NCI-H526 treated with DMSO at 0.1 percent for 48 hours (cell line): Measurements from ENCODE around the gene PRR7.

Experiments
- DNase-seq: peaks from one replicate; lab custom pipeline; 2025; lab: John Stamatoyannopoulos, UW

PRR7 gene

GRCh38 chr5:177452688-177453638 is 6.3 kb downstream of the PRR7 start:
- no peak for DNase-seq

GRCh38 chr5:177453852-177454396 is 7.3 kb downstream of the PRR7 start:
- DNase-seq, result peak; percentile 54

- DNase-seq, result peak; percentile 74
These were observed 7.9 kb downstream of the PRR7 start for GRCh38 chr5:177454397-177455035.

GRCh38 chr5:177455036-177455660 is 8.5 kb downstream of the PRR7 start:
- DNase-seq, result peak; percentile 57

GRCh38 chr5:177455661-177456590 is 9.3 kb downstream of the PRR7 start:
- peak; percentile 43 for DNase-seq

GRCh38 chr5:177456591-177456964 is 10.0 kb downstream of the PRR7 start:
- no peak for DNase-seq

- peak; percentile 77 for DNase-seq
These were observed 10.6 kb downstream of the PRR7 start for GRCh38 chr5:177456976-177457851.

GRCh38 chr5:177457852-177458681 is 11.5 kb downstream of the PRR7 start:
- DNase-seq, result no peak

- DNase-seq, result no peak
These were observed 12.3 kb downstream of the PRR7 start for GRCh38 chr5:177458912-177459350.

GRCh38 chr5:177459357-177459756 is 12.7 kb downstream of the PRR7 start:
- DNase-seq, result no peak

- DNase-seq, result no peak
These were observed 13.4 kb downstream of the PRR7 start for GRCh38 chr5:177459819-177460628.

GRCh38 chr5:177462021-177462670 is 15.5 kb downstream of the PRR7 start:
- no peak for DNase-seq

- DNase-seq, result no peak
These were observed 18.4 kb downstream of the PRR7 start for GRCh38 chr5:177465044-177465443.

GRCh38 chr5:177466861-177467260 is 20.2 kb downstream of the PRR7 start:
- no peak for DNase-seq

GRCh38 chr5:177467436-177467835 is 20.8 kb downstream of the PRR7 start:
- DNase-seq, result no peak

- DNase-seq, result no peak
These were observed 21.7 kb downstream of the PRR7 start for GRCh38 chr5:177468329-177468684.

- DNase-seq, result no peak
These were observed 22.3 kb downstream of the PRR7 start for GRCh38 chr5:177468685-177469628.
